GM08714 (cell line): ENCODE measurements around the gene EBLN2.

Experiments
- H3K4me3 ChIP-seq: fragments of 200-500 bp; sonication (Bioruptor generic); 2 replicates; pipeline ENCODE4 v1.5.1; 2014; ENCODE audit warnings: mild to moderate bottlenecking, low read length, inconsistent platforms
- ZNF274 ChIP-seq: IDR thresholded peaks from 2 replicates; pipeline ENCODE4 v1.6.1; 2012; ENCODE audit warnings: mild to moderate bottlenecking, low read depth, low read length

Gene EBLN2

GRCh38 chr3:73061416-73061815 is at the start of gene EBLN2:
TSS of gene EBLN2 (plus strand) at chr3:73061659. CDS start at chr3:73062082, 423 bp downstream.
- no peak for TF ChIP-seq ZNF274
- H3K4me3 ChIP-seq = no peak within 1 kb of the TSS

GRCh38 chr3:73018298-73018697 is 43.2 kb upstream of the EBLN2 start:
- H3K4me3 ChIP-seq = no peak overlapping the region
- TF ChIP-seq ZNF274 = no peak

DNA sequence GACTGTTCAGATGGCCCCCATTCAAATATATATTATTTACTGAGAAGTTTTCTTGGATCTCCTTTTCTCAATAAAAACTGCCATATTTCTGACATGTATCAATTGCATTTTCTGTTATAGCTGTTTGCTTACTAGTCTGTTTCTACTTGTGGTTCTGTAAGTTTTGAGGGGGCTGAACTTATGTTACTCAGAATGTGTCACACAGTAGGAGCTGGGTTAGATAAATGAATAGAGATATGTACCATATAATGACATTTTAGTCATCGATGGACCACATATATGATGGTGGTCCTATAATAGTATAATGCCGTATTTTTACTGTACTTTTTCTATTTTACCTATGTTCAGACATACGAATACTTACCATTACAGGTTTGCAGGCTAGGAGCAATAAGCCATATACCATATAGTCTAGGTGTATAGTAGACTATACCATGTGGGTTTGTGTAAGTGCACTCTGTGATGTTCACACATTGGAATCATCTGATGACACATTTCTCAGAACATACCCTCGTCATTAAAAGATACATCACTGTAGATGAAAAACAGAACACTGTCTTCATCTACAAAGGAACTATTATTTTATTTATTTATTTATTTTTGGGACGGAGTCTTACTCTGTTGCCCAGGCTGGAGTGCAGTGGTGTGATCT is 42.5 kb upstream of the EBLN2 start:
- no peak overlapping the region for H3K4me3 ChIP-seq
- TF ChIP-seq ZNF274 = no peak

GRCh38 chr3:73021301-73021835 is 40.1 kb upstream of the EBLN2 start:
- no peak overlapping the region for H3K4me3 ChIP-seq
- no peak for TF ChIP-seq ZNF274

GRCh38 chr3:73024836-73025235 is 36.6 kb upstream of the EBLN2 start:
- TF ChIP-seq ZNF274 = no peak
- no peak overlapping the region for H3K4me3 ChIP-seq

- TF ChIP-seq ZNF274 = no peak
- no peak overlapping the region for H3K4me3 ChIP-seq
Measured at GRCh38 chr3:73026111-73026759, 35.2 kb upstream of the EBLN2 start.

DNA sequence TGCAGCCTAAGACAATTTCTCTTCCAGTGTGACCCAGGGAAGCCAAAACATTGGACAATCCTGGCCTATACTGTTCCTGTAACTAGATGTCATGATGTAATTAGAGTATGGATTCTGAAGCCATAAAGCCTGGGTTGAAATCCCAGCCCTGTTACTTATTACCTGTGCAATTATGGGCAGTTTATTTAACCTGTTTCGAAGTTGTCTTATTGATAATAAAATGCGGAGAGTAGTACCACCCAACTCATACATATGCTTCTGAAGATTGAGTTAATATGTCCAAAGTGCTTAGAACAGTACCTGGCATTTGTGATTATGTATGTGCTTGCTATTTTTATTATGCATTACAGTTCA is 34.7 kb upstream of the EBLN2 start:
- TF ChIP-seq ZNF274 = no peak
- H3K4me3 ChIP-seq = no peak overlapping the region

GRCh38 chr3:73028803-73029202 is 32.7 kb upstream of the EBLN2 start:
- TF ChIP-seq ZNF274 = no peak
- no peak overlapping the region for H3K4me3 ChIP-seq

GRCh38 chr3:73029321-73029796 is 32.1 kb upstream of the EBLN2 start:
- no peak for TF ChIP-seq ZNF274
- no peak overlapping the region for H3K4me3 ChIP-seq

DNA sequence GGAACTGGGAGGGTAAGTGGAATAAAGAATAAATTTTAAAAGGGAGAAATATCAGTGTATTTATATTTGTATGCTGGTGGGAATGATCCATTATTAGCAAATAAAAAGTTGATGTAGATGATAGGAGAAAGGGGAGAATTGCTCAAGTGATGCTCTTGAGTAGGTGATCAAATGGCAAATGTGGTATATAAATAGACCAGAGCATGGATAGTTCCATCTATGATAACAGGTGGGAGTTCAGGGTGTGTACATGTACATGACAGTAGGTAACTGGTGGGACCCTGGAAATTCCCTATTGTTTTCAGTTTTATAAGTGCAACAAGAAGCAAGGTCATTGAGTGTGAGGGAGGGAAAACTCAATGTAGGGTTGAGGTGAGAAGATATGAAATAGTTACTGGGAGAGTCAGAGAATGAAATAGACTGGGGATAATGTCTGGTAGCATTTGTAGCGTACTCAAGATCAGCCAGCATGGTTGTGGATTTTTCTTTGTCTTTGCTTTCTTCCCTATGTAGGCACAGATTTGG is 31.3 kb upstream of the EBLN2 start:
- H3K4me3 ChIP-seq = no peak overlapping the region
- TF ChIP-seq ZNF274 = no peak

DNA sequence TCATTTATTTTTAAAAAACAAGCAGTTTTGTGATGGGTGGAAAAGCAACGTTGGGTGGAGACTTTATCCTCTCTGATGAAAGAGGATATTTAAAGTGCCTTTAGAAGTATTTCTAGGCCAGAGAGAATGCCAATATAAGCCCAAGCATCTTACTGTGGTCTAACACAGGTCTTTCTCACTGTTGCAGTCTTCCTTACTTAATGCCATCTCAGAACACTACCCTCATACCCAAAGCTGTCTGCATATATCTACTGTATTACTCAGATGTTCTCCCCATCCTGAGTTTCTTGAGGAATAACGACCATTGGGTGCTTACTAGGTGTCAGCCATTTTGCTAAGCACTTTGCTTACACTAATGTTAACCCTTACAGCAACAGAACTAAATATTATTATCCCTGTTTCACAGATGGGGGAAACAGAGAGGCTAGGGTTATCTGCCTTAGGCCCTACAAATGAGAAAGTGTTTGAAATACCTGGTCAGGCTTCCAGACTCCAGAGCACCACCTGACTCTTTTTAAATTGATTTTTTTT is 29.8 kb upstream of the EBLN2 start:
- H3K4me3 ChIP-seq = no peak overlapping the region
- TF ChIP-seq ZNF274 = no peak

- no peak overlapping the region for H3K4me3 ChIP-seq
- no peak for TF ChIP-seq ZNF274
Measured at GRCh38 chr3:73036694-73037591, 24.5 kb upstream of the EBLN2 start.

DNA sequence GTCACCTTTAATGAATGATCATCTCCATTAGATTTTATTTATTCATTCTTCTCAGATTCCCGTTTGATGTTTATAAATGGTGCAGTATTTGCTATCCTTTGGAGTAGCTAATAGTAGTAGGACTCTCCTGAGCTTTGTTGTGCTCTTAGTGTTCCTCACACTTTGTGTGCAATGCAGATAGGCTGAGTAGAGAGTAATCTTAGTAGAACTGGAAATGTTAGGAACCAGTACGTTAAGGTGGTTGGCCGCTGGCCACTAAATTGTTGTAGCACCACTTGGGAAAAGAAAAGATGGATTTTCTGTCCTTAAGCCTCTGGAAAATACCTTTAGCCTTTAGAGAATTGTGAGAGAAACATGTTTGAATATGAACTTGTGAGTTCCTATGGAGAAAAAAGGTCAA is 19.9 kb upstream of the EBLN2 start:
- H3K4me3 ChIP-seq = no peak overlapping the region
- TF ChIP-seq ZNF274 = no peak

GRCh38 chr3:73043414-73043813 is 18.0 kb upstream of the EBLN2 start:
- TF ChIP-seq ZNF274 = no peak
- no peak overlapping the region for H3K4me3 ChIP-seq

DNA sequence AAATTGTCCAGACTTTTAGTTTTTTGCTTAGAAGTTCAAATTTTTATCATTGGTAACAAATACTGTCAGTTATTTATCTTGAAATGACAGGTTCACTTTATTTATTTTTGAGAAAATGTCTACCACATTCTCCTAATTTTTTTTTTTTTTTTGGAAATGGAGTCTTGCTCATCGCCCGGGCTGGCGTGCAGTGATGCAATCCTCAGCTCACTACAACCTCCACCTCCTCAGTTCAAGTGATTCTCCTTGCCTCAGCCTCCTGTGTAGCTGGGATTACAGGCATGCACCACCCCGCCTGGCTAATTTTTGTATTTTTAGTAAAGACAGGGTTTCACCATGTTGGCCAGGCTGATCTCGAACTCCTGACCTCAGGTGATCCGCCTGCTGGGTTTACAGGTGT is 16.1 kb upstream of the EBLN2 start:
- no peak for TF ChIP-seq ZNF274
- H3K4me3 ChIP-seq = no peak overlapping the region
